K562 (cell line): ENCODE measurements around the gene SMARCC1. TPM values are rescaled to one million over a fixed set of nuclear protein-coding genes. Genes with fewer than 3 reads are reported as not detected.
A peak's percentile ranks its signal among the peaks of the same experiment; 100 is the strongest.

Experiments
- ATAC-seq: fragments of 200-7000 bp; cut with Tn5 transposase; 3 replicates; pipeline ENCODE4 v1.9.1; 2020; ENCODE audit warnings: moderate library complexity
- BruUV-seq: library from RNA; stranded (reverse); fragments of 400-500 nt; replicated peaks from 2 replicates; lab custom pipeline; 2021; lab: Mats Ljungman, UMichigan
- CTCF ChIA-PET: fragments of 300-600 bp; formaldehyde crosslinking; extraction: SDS; loops from one replicate; lab custom pipeline; 2021; ENCODE audit warnings: low intra/inter-chr PET ratio; lab: Yijun Ruan, JAX
- POLR2A ChIA-PET: fragments of 300-600, 350-650 bp; sonication (Branson Sonifier 250); formaldehyde crosslinking; extraction: SDS; loops from one replicate; lab custom pipeline; 2021; ENCODE audit warnings: antibody characterized with exemption, inconsistent platforms; lab: Yijun Ruan, JAX
- DNase-seq, 4 experiments: peaks; one replicate each; pipeline versions ENCODE4 v3.0.0 to v3.0.0-alpha.2; 2011 to 2018; ENCODE audit warnings: low spot score in 3 of 4, mixed read lengths in 3 of 4; ENCODE audit errors: extremely low read depth in 1 of 4
- FAIRE-seq: peaks from 2 replicates; lab custom pipeline; 2011; peaks lifted over from hg19 to GRCh38; lab: Jason Lieb, UNC
- H2AFZ ChIP-seq: 2 replicates; pipeline ENCODE4 v1.6.0; 2011; ENCODE audit warnings: low read depth, low read length, control low read depth, inconsistent platforms
- H3K27ac ChIP-seq: fragments of 200-600 bp; 3 replicates; pipeline ENCODE4 v1.8.0; 2011; ENCODE audit warnings: low read depth, mild to moderate bottlenecking, control low read depth, inconsistent platforms, low read length, moderate library complexity, mixed read lengths; ENCODE audit errors: extremely low read depth
- H3K27me3 ChIP-seq, 2 experiments: fragments of 300-600 bp in 1 of 2; 2 replicates in 1 of 2; 3 replicates in 1 of 2; pipeline versions ENCODE4 v1.6.0 to v1.8.0; 2011; ENCODE audit warnings: inconsistent platforms in 2 of 2, low read length in 2 of 2, mild to moderate bottlenecking in 1 of 2, mixed read lengths in 1 of 2, moderate library complexity in 1 of 2; ENCODE audit not compliant: control insufficient read depth in 2 of 2, insufficient read depth in 2 of 2
- H3K36me3 ChIP-seq: fragments of 300-600 bp; 3 replicates; pipeline ENCODE4 v1.8.0; 2011; ENCODE audit warnings: mild to moderate bottlenecking, low read length, inconsistent platforms; ENCODE audit not compliant: control insufficient read depth, insufficient read depth
- H3K4me1 ChIP-seq, 2 experiments: fragments of 200-600 bp in 1 of 2; replicated peaks in 1 of 2; 2 replicates in 1 of 2; 3 replicates in 1 of 2; pipeline versions ENCODE4 v1.5.1 to v1.8.0; 2011; ENCODE audit warnings: inconsistent platforms in 2 of 2, low read length in 2 of 2, mild to moderate bottlenecking in 1 of 2, mixed read lengths in 1 of 2, moderate library complexity in 1 of 2; ENCODE audit not compliant: control insufficient read depth in 2 of 2, insufficient read depth in 2 of 2
- H3K4me2 ChIP-seq: 2 replicates; pipeline ENCODE4 v1.6.1; 2011; ENCODE audit warnings: low read length, control low read depth, inconsistent platforms, mixed read lengths; ENCODE audit not compliant: insufficient read depth
- H3K4me3 ChIP-seq: fragments of 200-600 bp; sonication (generic), shearing (Covaris generic); 2 replicates; pipeline ENCODE4 v1.5.1; 2016; ENCODE audit warnings: control low read depth, inconsistent platforms
- H3K79me2 ChIP-seq: fragments of 200-600 bp; 3 replicates; pipeline ENCODE4 v1.8.0; 2011; ENCODE audit warnings: low read length, inconsistent platforms; ENCODE audit not compliant: control insufficient read depth, insufficient read depth
- H3K9ac ChIP-seq, 2 experiments: 2 replicates each; pipeline versions ENCODE4 v1.6.0 to v1.6.1; 2011; ENCODE audit warnings: low read depth in 2 of 2, low read length in 2 of 2, control low read depth in 1 of 2, inconsistent platforms in 1 of 2, mild to moderate bottlenecking in 1 of 2, mixed read lengths in 1 of 2; ENCODE audit not compliant: insufficient read depth in 1 of 2
- H3K9me1 ChIP-seq: one replicate; pipeline ENCODE4 v1.6.0; 2011; ENCODE audit warnings: inconsistent platforms, mild to moderate bottlenecking, low read length, moderate library complexity; ENCODE audit not compliant: control insufficient read depth, insufficient read depth
- H3K9me3 ChIP-seq: replicated peaks from 2 replicates; pipeline ENCODE4 v1.5.1; 2011; ENCODE audit warnings: low read depth, low read length, inconsistent platforms; ENCODE audit not compliant: control insufficient read depth, insufficient read depth
- H4K20me1 ChIP-seq: replicated peaks from 2 replicates; pipeline ENCODE4 v1.6.1; 2011; ENCODE audit warnings: low read length, inconsistent platforms, mixed read lengths; ENCODE audit not compliant: control insufficient read depth, insufficient read depth
- ATF7 ChIP-seq: fragments of 450-650 bp; IDR thresholded peaks from 2 replicates; pipeline ENCODE4 v1.7.1; 2014; ENCODE audit warnings: mild to moderate bottlenecking, moderate library complexity
- ESRRA ChIP-seq: fragments of 450-650 bp; IDR thresholded peaks from 2 replicates; pipeline ENCODE4 v1.6.1; 2014; ENCODE audit warnings: low read depth, mild to moderate bottlenecking, moderate library complexity, borderline replicate concordance
- SMAD1 ChIP-seq: fragments of 150-350 bp; IDR thresholded peaks from 2 replicates; pipeline ENCODE4 v1.6.1; 2014; ENCODE audit warnings: low read length, low read depth; ENCODE audit not compliant: partially characterized antibody
- TAF15 ChIP-seq: fragments of 200-400 bp; formaldehyde crosslinking; IDR thresholded peaks from 2 replicates; pipeline ENCODE4 v1.6.1; 2017; ENCODE audit warnings: mild to moderate bottlenecking, low read depth, low read length, moderate library complexity
- ZFP36 ChIP-seq: fragments of 150-350 bp; IDR thresholded peaks from 2 replicates; pipeline ENCODE4 v1.6.1; 2018; ENCODE audit warnings: low read length, low read depth; ENCODE audit not compliant: partially characterized antibody
- ZNF134 ChIP-seq: fragments of 250-450 bp; sonication (Bioruptor Pico); conservative IDR thresholded peaks from 2 replicates; pipeline ENCODE4 v1.4.0; 2020
- ZNF274 ChIP-seq: IDR thresholded peaks from 2 replicates; pipeline ENCODE4 v1.6.1; 2011; ENCODE audit warnings: low read depth, mild to moderate bottlenecking, low read length, moderate library complexity, borderline replicate concordance
- WGBS: fragments of 100-300 bp; shearing (Covaris generic); methylation state at CpG from one replicate; pipeline ENCODE4 v1.1.6; 2016; ENCODE audit warnings: low coverage, mixed read lengths; ENCODE audit not compliant: insufficient coverage; ENCODE audit errors: missing lambda C conversion rate; 5-methylcytosine and 5-hydroxymethylcytosine counted together
- in situ Hi-C: fragments of 300-500 bp; cut with MboI; formaldehyde crosslinking; loops from 4 replicates; pipeline ENCODE4 v1.15.0; 2018; ENCODE audit warnings: inconsistent platforms, mixed read lengths
- intact Hi-C: fragments of 100-400 bp; cut with micrococcal nuclease; formaldehyde crosslinking; loops from 2 replicates; pipeline ENCODE4 v1.14.2; 2022
- polyA plus RNA-seq, 8 experiments: library from polyadenylated mRNA; depleted of rRNA in 4 of 8; stranded (reverse) in 5 of 8; unstranded in 3 of 8; fragments of >200 nt; fragmentation: Nextera tagmentation in 2 of 8; fragmentation: Illumina TruSeq in 1 of 8; extraction: Ambion mirVana in 2 of 8; extraction: Trizol in 1 of 8; gene quantifications; 2 replicates each; pipeline versions ENCODE4 v1.2.1 to v1.2.3, GENCODE V29; 2011 to 2014; ENCODE audit warnings: inconsistent platforms in 1 of 8, missing spikeins in 1 of 8
- total RNA-seq, 7 experiments: library from RNA; depleted of rRNA in 6 of 7; stranded (reverse); fragments of >200 nt in 6 of 7; fragmentation: Illumina TruSeq in 2 of 7; extraction: Trizol in 2 of 7; gene quantifications; 2 replicates each; pipeline versions ENCODE4 v1.2.1 to v1.2.3, GENCODE V29; 2011 to 2021; ENCODE audit warnings: low replicate concordance in 1 of 7
- TF ChIP-seq, protein P1 (sequence below), 2 experiments: fragments of 450-650 bp in 1 of 2; sonication (generic) in 1 of 2; formaldehyde crosslinking in 1 of 2; IDR thresholded peaks; 2 replicates each; pipeline versions ENCODE4 v1.7.1 to v1.9.0; 2016 to 2022; ENCODE audit warnings: inconsistent platforms in 1 of 2, mild to moderate bottlenecking in 1 of 2, missing genetic modification reagents in 1 of 2
- TF ChIP-seq, protein P2 (sequence below), 3 experiments: IDR thresholded peaks in 2 of 3; conservative IDR thresholded peaks in 1 of 3; 2 replicates each; pipeline ENCODE4 v1.5.1; 2011 to 2012; ENCODE audit warnings: low read length in 3 of 3, mild to moderate bottlenecking in 3 of 3, control low read depth in 2 of 3, improper control_type of control experiment in 1 of 3, inconsistent platforms in 1 of 3, low read depth in 1 of 3, mixed read lengths in 1 of 3, moderate library complexity in 1 of 3; ENCODE audit not compliant: insufficient read depth in 2 of 3
- TF ChIP-seq, protein P3 (sequence below), 2 experiments: fragments of 450-650 bp; IDR thresholded peaks; 2 replicates each; pipeline ENCODE4 v1.6.1; 2016

Gene SMARCC1
- total and polyA plus RNA-seq, 9 of the 15 experiments (the other 6 are each of a cell fraction or from before 2014, with no cell fraction given) = 20.7 to 199 (median 66.0) TPM

DNA sequence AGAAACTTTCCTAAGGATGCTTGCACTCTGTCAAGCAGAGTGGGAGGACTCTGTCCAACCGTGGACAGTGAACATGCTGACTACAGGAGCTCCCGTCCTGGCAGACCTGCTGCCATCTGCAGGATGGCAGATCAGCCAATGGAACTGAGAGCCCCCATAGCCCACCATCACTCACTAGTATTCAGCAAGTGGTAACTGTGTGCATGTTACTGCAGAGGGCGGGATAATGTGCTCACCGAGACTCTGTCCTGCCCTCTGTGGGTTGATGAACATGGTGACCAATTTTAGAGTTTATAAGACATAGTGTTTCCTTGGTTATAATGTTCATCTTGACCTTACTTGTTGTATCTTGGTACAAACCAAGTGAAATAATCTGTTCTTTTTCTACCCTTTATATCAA lies 214.5 kb downstream of the SMARCC1 start:
- WGBS = 44% methylated on average over 4 of the region's 4 CpGs
- no TSS peak for BruUV-seq
- H4K20me1 ChIP-seq = 0 out of 2 replicates have a peak, but pooled peaks cover 3% of the 10 kb centered on the region
- DNase-seq (no peak), ATAC-seq (peak; percentile 38), FAIRE-seq (peak; percentile 26)
- no peaks in the 10 kb centered on the region for H3K36me3 ChIP-seq
- H2AFZ ChIP-seq = no peak overlapping the region
- H3K9me1 ChIP-seq = no peaks in the 10 kb centered on the region
- H3K9me3 ChIP-seq = no peaks in the 10 kb centered on the region
- no peak overlapping the region for H3K4me2 ChIP-seq
- no peak overlapping the region for H3K27ac ChIP-seq
- in situ Hi-C loops (no loop called here), intact Hi-C loops (no loop called here)
- H3K79me2 ChIP-seq = no peaks in the 10 kb centered on the region
- H3K27me3 ChIP-seq = no peaks in the 10 kb centered on the region
- ChIA-PET POLR2A (no interaction called here), CTCF (no interaction called here)
- H3K9ac ChIP-seq = 0 out of 4 replicates have a peak overlapping the region, but pooled peaks of 1 of the 2 experiments have one; percentile 8
- H3K4me3 ChIP-seq = no peak overlapping the region
- peaks cover 9 to 10% of the 10 kb centered on the region in 2 experiments for H3K4me1 ChIP-seq
- TF ChIP-seq, protein P1, sequence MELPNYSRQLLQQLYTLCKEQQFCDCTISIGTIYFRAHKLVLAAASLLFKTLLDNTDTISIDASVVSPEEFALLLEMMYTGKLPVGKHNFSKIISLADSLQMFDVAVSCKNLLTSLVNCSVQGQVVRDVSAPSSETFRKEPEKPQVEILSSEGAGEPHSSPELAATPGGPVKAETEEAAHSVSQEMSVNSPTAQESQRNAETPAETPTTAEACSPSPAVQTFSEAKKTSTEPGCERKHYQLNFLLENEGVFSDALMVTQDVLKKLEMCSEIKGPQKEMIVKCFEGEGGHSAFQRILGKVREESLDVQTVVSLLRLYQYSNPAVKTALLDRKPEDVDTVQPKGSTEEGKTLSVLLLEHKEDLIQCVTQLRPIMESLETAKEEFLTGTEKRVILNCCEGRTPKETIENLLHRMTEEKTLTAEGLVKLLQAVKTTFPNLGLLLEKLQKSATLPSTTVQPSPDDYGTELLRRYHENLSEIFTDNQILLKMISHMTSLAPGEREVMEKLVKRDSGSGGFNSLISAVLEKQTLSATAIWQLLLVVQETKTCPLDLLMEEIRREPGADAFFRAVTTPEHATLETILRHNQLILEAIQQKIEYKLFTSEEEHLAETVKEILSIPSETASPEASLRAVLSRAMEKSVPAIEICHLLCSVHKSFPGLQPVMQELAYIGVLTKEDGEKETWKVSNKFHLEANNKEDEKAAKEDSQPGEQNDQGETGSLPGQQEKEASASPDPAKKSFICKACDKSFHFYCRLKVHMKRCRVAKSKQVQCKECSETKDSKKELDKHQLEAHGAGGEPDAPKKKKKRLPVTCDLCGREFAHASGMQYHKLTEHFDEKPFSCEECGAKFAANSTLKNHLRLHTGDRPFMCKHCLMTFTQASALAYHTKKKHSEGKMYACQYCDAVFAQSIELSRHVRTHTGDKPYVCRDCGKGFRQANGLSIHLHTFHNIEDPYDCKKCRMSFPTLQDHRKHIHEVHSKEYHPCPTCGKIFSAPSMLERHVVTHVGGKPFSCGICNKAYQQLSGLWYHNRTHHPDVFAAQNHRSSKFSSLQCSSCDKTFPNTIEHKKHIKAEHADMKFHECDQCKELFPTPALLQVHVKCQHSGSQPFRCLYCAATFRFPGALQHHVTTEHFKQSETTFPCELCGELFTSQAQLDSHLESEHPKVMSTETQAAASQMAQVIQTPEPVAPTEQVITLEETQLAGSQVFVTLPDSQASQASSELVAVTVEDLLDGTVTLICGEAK (IDR thresholded peaks at IDR 0.05) = no peak
- TF ChIP-seq, protein P1 (CRISPR knock-in tag; IDR thresholded peaks at IDR 0.05) = no peak
- no peak for TF ChIP-seq ZNF134
- TF ChIP-seq, protein P2, sequence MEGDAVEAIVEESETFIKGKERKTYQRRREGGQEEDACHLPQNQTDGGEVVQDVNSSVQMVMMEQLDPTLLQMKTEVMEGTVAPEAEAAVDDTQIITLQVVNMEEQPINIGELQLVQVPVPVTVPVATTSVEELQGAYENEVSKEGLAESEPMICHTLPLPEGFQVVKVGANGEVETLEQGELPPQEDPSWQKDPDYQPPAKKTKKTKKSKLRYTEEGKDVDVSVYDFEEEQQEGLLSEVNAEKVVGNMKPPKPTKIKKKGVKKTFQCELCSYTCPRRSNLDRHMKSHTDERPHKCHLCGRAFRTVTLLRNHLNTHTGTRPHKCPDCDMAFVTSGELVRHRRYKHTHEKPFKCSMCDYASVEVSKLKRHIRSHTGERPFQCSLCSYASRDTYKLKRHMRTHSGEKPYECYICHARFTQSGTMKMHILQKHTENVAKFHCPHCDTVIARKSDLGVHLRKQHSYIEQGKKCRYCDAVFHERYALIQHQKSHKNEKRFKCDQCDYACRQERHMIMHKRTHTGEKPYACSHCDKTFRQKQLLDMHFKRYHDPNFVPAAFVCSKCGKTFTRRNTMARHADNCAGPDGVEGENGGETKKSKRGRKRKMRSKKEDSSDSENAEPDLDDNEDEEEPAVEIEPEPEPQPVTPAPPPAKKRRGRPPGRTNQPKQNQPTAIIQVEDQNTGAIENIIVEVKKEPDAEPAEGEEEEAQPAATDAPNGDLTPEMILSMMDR (IDR thresholded peaks at IDR 0.05 in 2 of 3, conservative IDR thresholded peaks at IDR 0.05 in 1 of 3; ENCODE audit: insufficient read depth in 2 of 3, low read depth in 1 of 3, low read length in 3 of 3) = peak in 1 of 3 experiments; percentile 3; a peak in 1 of 6 replicates
- TF ChIP-seq SMAD1 = no peak
- peak; percentile 8 for TF ChIP-seq ZFP36
- TF ChIP-seq TAF15 = no peak
- TF ChIP-seq ATF7 = no peak
- TF ChIP-seq, protein P3, sequence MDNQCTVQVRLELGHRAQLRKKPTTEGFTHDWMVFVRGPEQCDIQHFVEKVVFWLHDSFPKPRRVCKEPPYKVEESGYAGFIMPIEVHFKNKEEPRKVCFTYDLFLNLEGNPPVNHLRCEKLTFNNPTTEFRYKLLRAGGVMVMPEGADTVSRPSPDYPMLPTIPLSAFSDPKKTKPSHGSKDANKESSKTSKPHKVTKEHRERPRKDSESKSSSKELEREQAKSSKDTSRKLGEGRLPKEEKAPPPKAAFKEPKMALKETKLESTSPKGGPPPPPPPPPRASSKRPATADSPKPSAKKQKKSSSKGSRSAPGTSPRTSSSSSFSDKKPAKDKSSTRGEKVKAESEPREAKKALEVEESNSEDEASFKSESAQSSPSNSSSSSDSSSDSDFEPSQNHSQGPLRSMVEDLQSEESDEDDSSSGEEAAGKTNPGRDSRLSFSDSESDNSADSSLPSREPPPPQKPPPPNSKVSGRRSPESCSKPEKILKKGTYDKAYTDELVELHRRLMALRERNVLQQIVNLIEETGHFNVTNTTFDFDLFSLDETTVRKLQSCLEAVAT (IDR thresholded peaks at IDR 0.05) = no peak
- TF ChIP-seq ESRRA = no peak
- no peak for TF ChIP-seq ZNF274
